PC-9 (cell line): Measurements from ENCODE around the gene ZFHX3.

Experiments
- CTCF ChIP-seq: fragments of 200-600 bp; sonication (generic); conservative IDR thresholded peaks from 2 replicates; pipeline ENCODE4 v1.6.1; 2017; ENCODE audit warnings: mixed run types, antibody characterized with exemption, mild to moderate bottlenecking, moderate library complexity
- EZH2 ChIP-seq: fragments of 200-600 bp; sonication (generic); IDR thresholded peaks from 2 replicates; pipeline ENCODE4 v1.8.0; 2017; ENCODE audit warnings: antibody characterized with exemption, low read depth

DNA sequence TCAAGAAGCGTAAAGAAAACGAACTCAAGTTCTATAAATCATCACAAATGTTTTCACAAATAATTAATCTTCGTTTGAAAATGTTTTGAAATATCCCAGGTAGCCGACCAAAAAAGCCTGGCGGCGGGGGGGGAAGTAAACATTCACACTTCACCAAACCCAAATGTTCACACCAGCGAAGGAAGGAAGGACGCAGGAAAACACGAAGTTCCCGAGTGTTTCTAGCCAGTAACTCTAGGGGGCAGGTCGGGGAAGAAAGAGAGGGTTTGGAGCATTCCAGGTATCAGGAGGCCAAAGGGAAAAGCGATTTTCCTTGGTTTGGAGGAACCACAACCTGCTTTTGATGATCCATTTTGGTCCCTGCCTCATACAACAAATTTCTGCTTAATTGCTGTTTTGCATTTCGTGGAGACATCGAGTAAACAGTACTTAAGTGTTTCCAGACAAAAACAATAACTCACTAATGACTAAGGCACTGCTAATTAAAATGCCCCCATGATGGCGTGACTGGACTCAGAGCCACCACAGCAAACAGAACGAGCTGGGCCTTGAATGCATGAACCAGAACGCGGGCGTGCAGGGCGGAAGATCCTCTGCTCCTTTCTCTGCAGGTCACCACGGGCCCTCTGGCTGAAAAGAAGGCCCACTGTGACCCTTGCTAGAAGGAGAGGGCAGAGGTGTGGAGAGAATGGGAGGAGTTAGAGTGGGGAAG, 16.6 kb downstream of the ZFHX3 start:
- TF ChIP-seq CTCF: no peak
- TF ChIP-seq EZH2: no peak
